Keratinocyte (primary cell): ENCODE measurements around the gene ATOX1. TPM values are rescaled to one million over a fixed set of nuclear protein-coding genes. Genes with fewer than 3 reads are reported as not detected.

ENCODE experiments used
- DNase-seq: peaks from one replicate; pipeline ENCODE4 v3.0.0-alpha.2; 2011; ENCODE audit warnings: low read depth, missing footprints, low spot score
- FAIRE-seq: peaks from 2 replicates; lab custom pipeline; 2011; peaks lifted over from hg19 to GRCh38; lab: Jason Lieb, UNC
- H2AFZ ChIP-seq: 2 replicates; pipeline ENCODE4 v1.6.0; 2012; ENCODE audit warnings: low read length, control low read depth, inconsistent platforms; ENCODE audit not compliant: control insufficient read depth
- H3K27ac ChIP-seq: 2 replicates; pipeline ENCODE4 v1.5.1; 2011; ENCODE audit warnings: low read length; ENCODE audit not compliant: control insufficient read depth, insufficient read depth
- H3K27me3 ChIP-seq: 3 replicates; pipeline ENCODE4 v1.6.0; 2011; ENCODE audit warnings: low read length; ENCODE audit not compliant: control insufficient read depth, insufficient read depth; ENCODE audit errors: extremely low read depth
- H3K36me3 ChIP-seq, 2 experiments: 2 replicates in 1 of 2; 3 replicates in 1 of 2; pipeline ENCODE4 v1.5.1; 2011; ENCODE audit warnings: low read length in 2 of 2, mild to moderate bottlenecking in 1 of 2; ENCODE audit not compliant: control insufficient read depth in 2 of 2, insufficient read depth in 2 of 2; ENCODE audit errors: extremely low read depth in 1 of 2
- H3K4me1 ChIP-seq: 3 replicates; pipeline ENCODE4 v1.5.1; 2011; ENCODE audit warnings: low read length; ENCODE audit not compliant: control insufficient read depth, insufficient read depth; ENCODE audit errors: extremely low read depth
- H3K4me2 ChIP-seq: 3 replicates; pipeline ENCODE4 v1.6.0; 2011; ENCODE audit warnings: low read depth, low read length; ENCODE audit not compliant: control insufficient read depth, insufficient read depth; ENCODE audit errors: extremely low read depth
- H3K4me3 ChIP-seq, 3 experiments: fragments of 200-600 bp in 1 of 3; sonication (generic) in 1 of 3; 2 replicates in 2 of 3; 3 replicates in 1 of 3; pipeline ENCODE4 v1.5.1; 2011 to 2016; ENCODE audit warnings: low read length in 3 of 3, mild to moderate bottlenecking in 3 of 3, control low read depth in 2 of 3, inconsistent platforms in 1 of 3, low read depth in 1 of 3, mixed read lengths in 1 of 3, mixed run types in 1 of 3, moderate library complexity in 1 of 3; ENCODE audit not compliant: control insufficient read depth in 2 of 3, insufficient read depth in 2 of 3; ENCODE audit errors: extremely low read depth in 1 of 3
- H3K79me2 ChIP-seq: 2 replicates; pipeline ENCODE4 v1.6.0; 2012; ENCODE audit warnings: low read length; ENCODE audit not compliant: control insufficient read depth, insufficient read depth
- H3K9ac ChIP-seq: 3 replicates; pipeline ENCODE4 v1.6.0; 2011; ENCODE audit warnings: low read length; ENCODE audit not compliant: control insufficient read depth, insufficient read depth; ENCODE audit errors: extremely low read depth
- H3K9me1 ChIP-seq: 3 replicates; pipeline ENCODE4 v1.6.0; 2011; ENCODE audit warnings: low read length; ENCODE audit not compliant: control insufficient read depth, insufficient read depth; ENCODE audit errors: extremely low read depth
- H3K9me3 ChIP-seq: 2 replicates; pipeline ENCODE4 v1.5.1; 2012; ENCODE audit warnings: low read depth, low read length; ENCODE audit not compliant: control insufficient read depth
- H4K20me1 ChIP-seq: 3 replicates; pipeline ENCODE4 v1.6.0; 2011; ENCODE audit warnings: low read length; ENCODE audit not compliant: control insufficient read depth, insufficient read depth; ENCODE audit errors: extremely low read depth
- EZH2 ChIP-seq: IDR thresholded peaks from one replicate; pipeline ENCODE4 v1.6.1; 2012; ENCODE audit warnings: inconsistent platforms, mild to moderate bottlenecking, low read length, moderate library complexity
- dilution Hi-C: fragments of 300-500 bp; cut with MboI; formaldehyde crosslinking; loops from one replicate; pipeline ENCODE4 v1.7.0; 2020; ENCODE audit warnings: low sequenced_read_pairs; ENCODE audit not compliant: extremely low pct_ligation_motif_present
- polyA plus RNA-seq, 5 experiments: library from polyadenylated mRNA; depleted of rRNA in 3 of 5; stranded (reverse) in 3 of 5; stranded (forward) in 1 of 5; unstranded in 1 of 5; fragments of >200 nt; gene quantifications; 1 replicate in 1 of 5; 2 replicates in 3 of 5; 3 replicates in 1 of 5; pipeline versions ENCODE4 v1.2.1 to v1.2.3, GENCODE V29; 2011 to 2012; ENCODE audit warnings: missing spikeins in 2 of 5, low read depth in 1 of 5, low replicate concordance in 1 of 5
- TF ChIP-seq, protein P1 (sequence below), 3 experiments: IDR thresholded peaks in 1 of 3; conservative IDR thresholded peaks in 1 of 3; optimal IDR thresholded peaks in 1 of 3; 2 replicates in 2 of 3; 3 replicates in 1 of 3; pipeline versions ENCODE3 to v1.5.1; 2011; ENCODE audit warnings: low read length in 3 of 3, mild to moderate bottlenecking in 3 of 3, moderate library complexity in 2 of 3, control low read depth in 1 of 3, inconsistent platforms in 1 of 3; ENCODE audit not compliant: insufficient read depth in 2 of 3; ENCODE audit errors: extremely low read depth in 1 of 3

The ATOX1 gene
- polyA plus RNA-seq, 1 donor (not counting 4 experiments of a cell fraction or from before 2014, with no cell fraction given), result 173 TPM

DNA sequence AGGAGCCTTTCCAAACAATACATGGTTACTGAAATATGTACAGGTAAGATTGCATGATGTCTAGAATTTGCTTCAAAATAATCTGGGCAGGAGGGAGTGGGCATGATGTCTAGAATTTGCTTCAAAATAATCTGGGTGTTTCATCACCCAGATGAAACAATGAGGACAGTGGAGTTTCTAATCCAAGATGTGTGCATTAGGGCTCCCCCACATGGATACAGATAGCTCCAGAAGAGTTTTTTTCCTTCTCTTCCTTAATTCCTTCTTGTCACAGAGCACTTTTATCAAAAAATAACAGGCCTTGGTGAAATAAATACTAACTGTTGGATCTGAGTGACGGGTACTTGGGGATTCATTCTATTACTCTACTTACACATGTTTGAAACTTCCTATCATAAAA lies 14.9 kb downstream of the ATOX1 start:
- TF ChIP-seq EZH2, result no peak
- TF ChIP-seq, protein P1, sequence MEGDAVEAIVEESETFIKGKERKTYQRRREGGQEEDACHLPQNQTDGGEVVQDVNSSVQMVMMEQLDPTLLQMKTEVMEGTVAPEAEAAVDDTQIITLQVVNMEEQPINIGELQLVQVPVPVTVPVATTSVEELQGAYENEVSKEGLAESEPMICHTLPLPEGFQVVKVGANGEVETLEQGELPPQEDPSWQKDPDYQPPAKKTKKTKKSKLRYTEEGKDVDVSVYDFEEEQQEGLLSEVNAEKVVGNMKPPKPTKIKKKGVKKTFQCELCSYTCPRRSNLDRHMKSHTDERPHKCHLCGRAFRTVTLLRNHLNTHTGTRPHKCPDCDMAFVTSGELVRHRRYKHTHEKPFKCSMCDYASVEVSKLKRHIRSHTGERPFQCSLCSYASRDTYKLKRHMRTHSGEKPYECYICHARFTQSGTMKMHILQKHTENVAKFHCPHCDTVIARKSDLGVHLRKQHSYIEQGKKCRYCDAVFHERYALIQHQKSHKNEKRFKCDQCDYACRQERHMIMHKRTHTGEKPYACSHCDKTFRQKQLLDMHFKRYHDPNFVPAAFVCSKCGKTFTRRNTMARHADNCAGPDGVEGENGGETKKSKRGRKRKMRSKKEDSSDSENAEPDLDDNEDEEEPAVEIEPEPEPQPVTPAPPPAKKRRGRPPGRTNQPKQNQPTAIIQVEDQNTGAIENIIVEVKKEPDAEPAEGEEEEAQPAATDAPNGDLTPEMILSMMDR (optimal IDR thresholded peaks at IDR 0.05 in 1 of 3, IDR thresholded peaks at IDR 0.05 in 1 of 3, conservative IDR thresholded peaks at IDR 0.05 in 1 of 3; ENCODE audit: extremely low read depth in 1 of 3, insufficient read depth in 2 of 3, low read length in 3 of 3), result peak in 1 of 3 experiments; percentile 14
- FAIRE-seq (no peak), DNase-seq (no peak)
- Histone ChIP-seq H2AFZ (no peak overlapping the region), H3K27me3 (no peaks in the 10 kb centered on the region), H3K27ac (peak overlapping the region; percentile 90), H3K4me2 (no peak overlapping the region), H4K20me1 (no peaks in the 10 kb centered on the region), H3K9ac (no peak overlapping the region), H3K4me1 (peaks cover 75% of the 10 kb centered on the region), H3K4me3 (no peak overlapping the region), H3K9me3 (no peaks in the 10 kb centered on the region), H3K36me3 (peaks cover 1 to 16% of the 10 kb centered on the region in 2 experiments), H3K79me2 (peaks cover 4% of the 10 kb centered on the region), H3K9me1 (no peaks in the 10 kb centered on the region)
- dilution Hi-C loops, result no loop called here

DNA sequence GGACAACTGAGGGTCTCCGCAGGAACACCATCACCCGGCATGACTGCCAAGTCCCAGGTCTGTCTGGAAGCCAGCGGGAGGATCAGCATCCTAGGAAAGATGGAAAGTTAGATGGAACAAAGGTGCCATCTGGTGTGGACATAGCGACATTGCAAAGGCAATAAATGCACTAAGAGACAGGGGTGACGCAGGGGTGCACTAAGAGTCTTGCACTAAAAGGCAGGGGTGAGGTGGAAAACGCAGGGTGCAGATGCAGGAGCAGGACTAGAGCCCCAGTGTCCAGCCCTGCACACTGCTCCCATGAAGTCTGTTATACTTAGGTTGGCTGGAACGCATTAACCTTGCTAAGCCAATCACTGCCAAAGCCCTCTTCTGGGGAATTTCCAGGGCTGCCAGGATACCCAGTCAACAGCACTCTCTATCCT lies 15.5 kb downstream of the ATOX1 start:
- H4K20me1 ChIP-seq, result no peaks in the 10 kb centered on the region
- DNase-seq, result no peak
- FAIRE-seq, result peak; percentile 81
- H3K4me3 ChIP-seq, result no peak overlapping the region
- H3K9me3 ChIP-seq, result no peaks in the 10 kb centered on the region
- dilution Hi-C loops, result no loop called here
- H3K36me3 ChIP-seq, result peaks cover 1 to 16% of the 10 kb centered on the region in 2 experiments
- H3K27ac ChIP-seq, result peak overlapping the region; percentile 90
- no peak overlapping the region for H3K4me2 ChIP-seq
- H3K27me3 ChIP-seq, result no peaks in the 10 kb centered on the region
- no peaks in the 10 kb centered on the region for H3K79me2 ChIP-seq
- TF ChIP-seq, protein P1 (optimal IDR thresholded peaks at IDR 0.05 in 1 of 3, IDR thresholded peaks at IDR 0.05 in 1 of 3, conservative IDR thresholded peaks at IDR 0.05 in 1 of 3; ENCODE audit: extremely low read depth in 1 of 3, insufficient read depth in 2 of 3, low read length in 3 of 3), result peak; percentile 59 to 85 (median 82)
- TF ChIP-seq EZH2, result no peak
- H3K4me1 ChIP-seq, result peaks cover 75% of the 10 kb centered on the region
- no peaks in the 10 kb centered on the region for H3K9me1 ChIP-seq
- no peak overlapping the region for H3K9ac ChIP-seq
- no peak overlapping the region for H2AFZ ChIP-seq
